K562 (cell line): ENCODE data around the gene CTDSPL. TPM values are rescaled to one million over a fixed set of nuclear protein-coding genes. Genes with fewer than 3 reads are reported as not detected.

Source experiments
- ATAC-seq: fragments of 200-7000 bp; cut with Tn5 transposase; 3 replicates; pipeline ENCODE4 v1.9.1; 2020; ENCODE audit warnings: moderate library complexity
- BruUV-seq: library from RNA; stranded (reverse); fragments of 400-500 nt; replicated peaks from 2 replicates; lab custom pipeline; 2021; lab: Mats Ljungman, UMichigan
- CTCF ChIA-PET: fragments of 300-600 bp; formaldehyde crosslinking; extraction: SDS; loops from one replicate; lab custom pipeline; 2021; ENCODE audit warnings: low intra/inter-chr PET ratio; lab: Yijun Ruan, JAX
- POLR2A ChIA-PET: fragments of 300-600, 350-650 bp; sonication (Branson Sonifier 250); formaldehyde crosslinking; extraction: SDS; loops from one replicate; lab custom pipeline; 2021; ENCODE audit warnings: antibody characterized with exemption, inconsistent platforms; lab: Yijun Ruan, JAX
- DNase-seq, 4 experiments: peaks; one replicate each; pipeline versions ENCODE4 v3.0.0 to v3.0.0-alpha.2; 2011 to 2018; ENCODE audit warnings: low spot score in 3 of 4, mixed read lengths in 3 of 4; ENCODE audit errors: extremely low read depth in 1 of 4
- FAIRE-seq: peaks from 2 replicates; lab custom pipeline; 2011; peaks lifted over from hg19 to GRCh38; lab: Jason Lieb, UNC
- H2AFZ ChIP-seq: 2 replicates; pipeline ENCODE4 v1.6.0; 2011; ENCODE audit warnings: low read depth, low read length, control low read depth, inconsistent platforms
- H3K27ac ChIP-seq: fragments of 200-600 bp; 3 replicates; pipeline ENCODE4 v1.8.0; 2011; ENCODE audit warnings: low read depth, mild to moderate bottlenecking, control low read depth, inconsistent platforms, low read length, moderate library complexity, mixed read lengths; ENCODE audit errors: extremely low read depth
- H3K27me3 ChIP-seq, 2 experiments: fragments of 300-600 bp in 1 of 2; 2 replicates in 1 of 2; 3 replicates in 1 of 2; pipeline versions ENCODE4 v1.6.0 to v1.8.0; 2011; ENCODE audit warnings: inconsistent platforms in 2 of 2, low read length in 2 of 2, mild to moderate bottlenecking in 1 of 2, mixed read lengths in 1 of 2, moderate library complexity in 1 of 2; ENCODE audit not compliant: control insufficient read depth in 2 of 2, insufficient read depth in 2 of 2
- H3K36me3 ChIP-seq: fragments of 300-600 bp; 3 replicates; pipeline ENCODE4 v1.8.0; 2011; ENCODE audit warnings: mild to moderate bottlenecking, low read length, inconsistent platforms; ENCODE audit not compliant: control insufficient read depth, insufficient read depth
- H3K4me1 ChIP-seq, 2 experiments: fragments of 200-600 bp in 1 of 2; replicated peaks in 1 of 2; 2 replicates in 1 of 2; 3 replicates in 1 of 2; pipeline versions ENCODE4 v1.5.1 to v1.8.0; 2011; ENCODE audit warnings: inconsistent platforms in 2 of 2, low read length in 2 of 2, mild to moderate bottlenecking in 1 of 2, mixed read lengths in 1 of 2, moderate library complexity in 1 of 2; ENCODE audit not compliant: control insufficient read depth in 2 of 2, insufficient read depth in 2 of 2
- H3K4me2 ChIP-seq: 2 replicates; pipeline ENCODE4 v1.6.1; 2011; ENCODE audit warnings: low read length, control low read depth, inconsistent platforms, mixed read lengths; ENCODE audit not compliant: insufficient read depth
- H3K4me3 ChIP-seq: fragments of 200-600 bp; sonication (generic), shearing (Covaris generic); 2 replicates; pipeline ENCODE4 v1.5.1; 2016; ENCODE audit warnings: control low read depth, inconsistent platforms
- H3K79me2 ChIP-seq: fragments of 200-600 bp; 3 replicates; pipeline ENCODE4 v1.8.0; 2011; ENCODE audit warnings: low read length, inconsistent platforms; ENCODE audit not compliant: control insufficient read depth, insufficient read depth
- H3K9ac ChIP-seq, 2 experiments: 2 replicates each; pipeline versions ENCODE4 v1.6.0 to v1.6.1; 2011; ENCODE audit warnings: low read depth in 2 of 2, low read length in 2 of 2, control low read depth in 1 of 2, inconsistent platforms in 1 of 2, mild to moderate bottlenecking in 1 of 2, mixed read lengths in 1 of 2; ENCODE audit not compliant: insufficient read depth in 1 of 2
- H3K9me1 ChIP-seq: one replicate; pipeline ENCODE4 v1.6.0; 2011; ENCODE audit warnings: inconsistent platforms, mild to moderate bottlenecking, low read length, moderate library complexity; ENCODE audit not compliant: control insufficient read depth, insufficient read depth
- H3K9me3 ChIP-seq: replicated peaks from 2 replicates; pipeline ENCODE4 v1.5.1; 2011; ENCODE audit warnings: low read depth, low read length, inconsistent platforms; ENCODE audit not compliant: control insufficient read depth, insufficient read depth
- H4K20me1 ChIP-seq: replicated peaks from 2 replicates; pipeline ENCODE4 v1.6.1; 2011; ENCODE audit warnings: low read length, inconsistent platforms, mixed read lengths; ENCODE audit not compliant: control insufficient read depth, insufficient read depth
- NCOA1 ChIP-seq: fragments of 450-650 bp; IDR thresholded peaks from 2 replicates; pipeline ENCODE4 v1.6.1; 2016; ENCODE audit warnings: low read depth
- NFIC ChIP-seq: fragments of 450-650 bp; IDR thresholded peaks from 2 replicates; pipeline ENCODE4 v1.6.1; 2017; ENCODE audit warnings: mild to moderate bottlenecking, inconsistent platforms
- NR1H2 ChIP-seq: sonication (generic); formaldehyde crosslinking; IDR thresholded peaks from 2 replicates; pipeline ENCODE4 v1.4.0; 2020; ENCODE audit warnings: mild to moderate bottlenecking, missing genetic modification reagents
- PHF8 ChIP-seq: fragments of 200-600 bp; sonication (generic); IDR thresholded peaks from 2 replicates; pipeline ENCODE4 v1.6.1; 2012; ENCODE audit warnings: mixed run types, mild to moderate bottlenecking, inconsistent platforms, low read length, moderate library complexity, borderline replicate concordance
- RCOR1 ChIP-seq, 2 experiments: IDR thresholded peaks; 2 replicates each; pipeline ENCODE4 v1.6.1; 2012; ENCODE audit warnings: low read depth in 2 of 2, low read length in 2 of 2, borderline replicate concordance in 1 of 2, improper control_type of control experiment in 1 of 2
- SNRNP70 ChIP-seq: fragments of 200-400 bp; formaldehyde crosslinking; optimal IDR thresholded peaks from 2 replicates; pipeline ENCODE3; 2017; ENCODE audit warnings: low read depth, low read length
- ZNF354B ChIP-seq: fragments of 250-450 bp; sonication (Bioruptor Pico); IDR thresholded peaks from 2 replicates; pipeline ENCODE4 v1.4.0; 2020
- WGBS: fragments of 100-300 bp; shearing (Covaris generic); methylation state at CpG from one replicate; pipeline ENCODE4 v1.1.6; 2016; ENCODE audit warnings: low coverage, mixed read lengths; ENCODE audit not compliant: insufficient coverage; ENCODE audit errors: missing lambda C conversion rate; 5-methylcytosine and 5-hydroxymethylcytosine counted together
- in situ Hi-C: fragments of 300-500 bp; cut with MboI; formaldehyde crosslinking; loops from 4 replicates; pipeline ENCODE4 v1.15.0; 2018; ENCODE audit warnings: inconsistent platforms, mixed read lengths
- intact Hi-C: fragments of 100-400 bp; cut with micrococcal nuclease; formaldehyde crosslinking; loops from 2 replicates; pipeline ENCODE4 v1.14.2; 2022
- polyA plus RNA-seq, 8 experiments: library from polyadenylated mRNA; depleted of rRNA in 4 of 8; stranded (reverse) in 5 of 8; unstranded in 3 of 8; fragments of >200 nt; fragmentation: Nextera tagmentation in 2 of 8; fragmentation: Illumina TruSeq in 1 of 8; extraction: Ambion mirVana in 2 of 8; extraction: Trizol in 1 of 8; gene quantifications; 2 replicates each; pipeline versions ENCODE4 v1.2.1 to v1.2.3, GENCODE V29; 2011 to 2014; ENCODE audit warnings: inconsistent platforms in 1 of 8, missing spikeins in 1 of 8
- total RNA-seq, 7 experiments: library from RNA; depleted of rRNA in 6 of 7; stranded (reverse); fragments of >200 nt in 6 of 7; fragmentation: Illumina TruSeq in 2 of 7; extraction: Trizol in 2 of 7; gene quantifications; 2 replicates each; pipeline versions ENCODE4 v1.2.1 to v1.2.3, GENCODE V29; 2011 to 2021; ENCODE audit warnings: low replicate concordance in 1 of 7
- TF ChIP-seq, protein P1 (sequence below): sonication (generic); formaldehyde crosslinking; IDR thresholded peaks from 2 replicates; pipeline ENCODE4 v1.8.0; 2022; ENCODE audit warnings: mild to moderate bottlenecking, missing genetic modification reagents
- TF ChIP-seq, protein P2 (sequence below): IDR thresholded peaks from 2 replicates; pipeline ENCODE4 v1.6.1; 2016; ENCODE audit warnings: missing genetic modification characterization, missing compliant biosample characterization

Gene CTDSPL
- total and polyA plus RNA-seq, 9 of the 15 experiments (the other 6 are each of a cell fraction or from before 2014, with no cell fraction given), result 5.1 to 19.3 (median 11.3) TPM

DNA sequence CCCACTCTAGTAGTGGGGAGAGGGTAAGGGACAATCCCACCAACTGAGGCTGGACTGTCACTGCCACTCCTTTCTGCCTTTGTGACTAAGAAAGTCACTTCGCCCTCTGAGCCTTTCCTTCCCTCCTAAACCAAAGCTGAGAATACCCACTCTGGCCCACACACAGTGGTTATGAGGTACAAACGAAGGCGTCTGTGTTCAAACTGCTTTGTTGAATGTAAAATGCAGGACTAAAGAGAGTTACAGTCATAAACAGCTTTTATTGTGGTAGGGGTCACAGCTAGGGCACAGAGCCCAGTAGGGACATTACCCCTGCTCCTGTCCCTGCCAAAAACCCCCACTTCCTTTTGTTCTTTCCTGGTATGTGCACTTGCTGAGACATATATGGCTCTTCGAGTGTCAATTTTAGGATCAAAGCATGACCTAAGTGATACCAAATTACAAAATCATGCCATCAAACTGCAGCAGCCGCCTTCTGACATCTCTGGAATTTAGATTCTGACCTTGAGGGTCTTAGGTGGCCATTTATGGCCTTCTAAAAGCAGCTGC lies 45.1 kb downstream of the CTDSPL start:
- no peaks in the 10 kb centered on the region for H3K36me3 ChIP-seq
- no peaks in the 10 kb centered on the region for H3K9me3 ChIP-seq
- H3K9me1 ChIP-seq, result no peaks in the 10 kb centered on the region
- H4K20me1 ChIP-seq, result no peaks in the 10 kb centered on the region
- no peak for TF ChIP-seq ZNF354B (CRISPR knock-in tag)
- TF ChIP-seq, protein P1, sequence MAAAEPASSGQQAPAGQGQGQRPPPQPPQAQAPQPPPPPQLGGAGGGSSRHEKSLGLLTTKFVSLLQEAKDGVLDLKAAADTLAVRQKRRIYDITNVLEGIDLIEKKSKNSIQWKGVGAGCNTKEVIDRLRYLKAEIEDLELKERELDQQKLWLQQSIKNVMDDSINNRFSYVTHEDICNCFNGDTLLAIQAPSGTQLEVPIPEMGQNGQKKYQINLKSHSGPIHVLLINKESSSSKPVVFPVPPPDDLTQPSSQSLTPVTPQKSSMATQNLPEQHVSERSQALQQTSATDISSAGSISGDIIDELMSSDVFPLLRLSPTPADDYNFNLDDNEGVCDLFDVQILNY (CRISPR knock-in tag), result 0 out of 2 replicates have a peak, but pooled peaks have one; percentile 26
- in situ Hi-C loops, result no loop called here
- 22% methylated on average over 5 of the region's 5 CpGs for WGBS
- CTCF ChIA-PET, result no interaction called here
- H3K4me1 ChIP-seq, result peaks cover 0 to 10% of the 10 kb centered on the region in 2 experiments; a peak in 3 of 5 replicates
- H3K79me2 ChIP-seq, result no peaks in the 10 kb centered on the region
- BruUV-seq, result no TSS peak
- no peak for ATAC-seq
- H3K4me3 ChIP-seq, result no peak overlapping the region
- POLR2A ChIA-PET, result interaction anchor here (1.5 kb wide), 1 partner anchor 27 kb away, joined by 5 read pairs; no protein-coding TSS in a partner anchor
- no peak for FAIRE-seq
- DNase-seq, result no peak
- H3K27ac ChIP-seq, result no peak overlapping the region
- H3K27me3 ChIP-seq, result peaks cover 0 to 19% of the 10 kb centered on the region in 2 experiments; a peak in 3 of 5 replicates
- H3K4me2 ChIP-seq, result no peak overlapping the region
- no peak overlapping the region for H2AFZ ChIP-seq
- H3K9ac ChIP-seq, result no peak overlapping the region; a peak in 1 of 4 replicates
- intact Hi-C loops, result no loop called here

DNA sequence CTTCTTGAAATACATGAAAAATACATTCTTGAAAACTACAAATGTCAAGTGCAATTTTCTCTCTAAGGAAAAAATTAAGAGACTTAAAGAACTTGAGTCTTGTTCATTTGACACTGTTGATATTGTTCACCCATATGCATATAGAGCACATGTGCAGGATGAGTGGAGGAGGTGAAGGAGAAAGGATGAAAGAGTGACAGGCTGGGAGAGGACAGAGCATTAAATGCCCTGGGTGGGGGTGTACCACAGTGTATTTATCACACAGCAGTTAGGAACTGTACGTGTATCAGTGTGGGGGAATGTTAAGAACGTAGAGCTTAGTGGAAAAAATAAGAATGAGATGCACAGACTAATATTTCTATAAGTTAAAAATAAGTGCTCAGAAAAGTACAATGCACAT lies 45.7 kb downstream of the CTDSPL start:
- CTCF ChIA-PET, result no interaction called here
- Histone ChIP-seq H3K4me3 (no peak overlapping the region), H3K4me2 (no peak overlapping the region), H3K9me3 (no peaks in the 10 kb centered on the region), H2AFZ (no peak overlapping the region), H3K79me2 (no peaks in the 10 kb centered on the region), H3K4me1 (peaks cover 0 to 10% of the 10 kb centered on the region in 2 experiments; a peak in 3 of 5 replicates), H3K36me3 (no peaks in the 10 kb centered on the region), H3K9ac (no peak overlapping the region), H3K27me3 (peaks cover 0 to 23% of the 10 kb centered on the region in 2 experiments; a peak in 3 of 5 replicates)
- intact Hi-C loops (no loop called here), in situ Hi-C loops (no loop called here)
- POLR2A ChIA-PET, result interaction anchor here (1.3 to 1.5 kb wide), 2 partner anchors 9 to 27 kb away, joined by 5 to 6 read pairs; no protein-coding TSS in a partner anchor
- DNase-seq (no peak), ATAC-seq (no peak)
- WGBS, result 11% methylated on average over 2 of the region's 2 CpGs
- BruUV-seq, result no TSS peak
- TF ChIP-seq NCOA1 (no peak), RCOR1 (IDR thresholded peaks at IDR 0.05; ENCODE audit: borderline replicate concordance in 1 of 2, low read depth in 2 of 2, low read length in 2 of 2) (no peak), NR1H2 (no peak), SNRNP70 (no peak), NFIC (no peak), PHF8 (no peak)
- TF ChIP-seq, protein P2, sequence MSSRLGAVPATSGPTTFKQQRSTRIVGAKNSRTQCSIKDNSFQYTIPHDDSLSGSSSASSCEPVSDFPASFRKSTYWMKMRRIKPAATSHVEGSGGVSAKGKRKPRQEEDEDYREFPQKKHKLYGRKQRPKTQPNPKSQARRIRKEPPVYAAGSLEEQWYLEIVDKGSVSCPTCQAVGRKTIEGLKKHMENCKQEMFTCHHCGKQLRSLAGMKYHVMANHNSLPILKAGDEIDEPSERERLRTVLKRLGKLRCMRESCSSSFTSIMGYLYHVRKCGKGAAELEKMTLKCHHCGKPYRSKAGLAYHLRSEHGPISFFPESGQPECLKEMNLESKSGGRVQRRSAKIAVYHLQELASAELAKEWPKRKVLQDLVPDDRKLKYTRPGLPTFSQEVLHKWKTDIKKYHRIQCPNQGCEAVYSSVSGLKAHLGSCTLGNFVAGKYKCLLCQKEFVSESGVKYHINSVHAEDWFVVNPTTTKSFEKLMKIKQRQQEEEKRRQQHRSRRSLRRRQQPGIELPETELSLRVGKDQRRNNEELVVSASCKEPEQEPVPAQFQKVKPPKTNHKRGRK (tag), result no peak
- TF ChIP-seq, all 486 proteins: peak for 0
- no peak overlapping the region for H3K27ac ChIP-seq
- H3K9me1 ChIP-seq, result no peaks in the 10 kb centered on the region
- no peaks in the 10 kb centered on the region for H4K20me1 ChIP-seq
- no peak for FAIRE-seq
